Measurements from ENCODE around the gene VCX3A.
"Not testable (repeated sequence)": the region's sequence is repeated elsewhere in the genome, so short reads cannot be mapped to it uniquely, and the experiment has no call there.

The VCX3A gene

GRCh38 chrX:6535018-6535417 is at the start of gene VCX3A:
Gene VCX3A (minus strand): TSS chrX:6535118. CDS start chrX:6534497, 621 bp downstream.
- DNase-seq (ENCODE audit: low spot score); in situ Hi-C loops (cut with MboI; ENCODE audit: low sequenced_read_pairs, unreplicated experiment): not testable (repeated sequence)

DNA sequence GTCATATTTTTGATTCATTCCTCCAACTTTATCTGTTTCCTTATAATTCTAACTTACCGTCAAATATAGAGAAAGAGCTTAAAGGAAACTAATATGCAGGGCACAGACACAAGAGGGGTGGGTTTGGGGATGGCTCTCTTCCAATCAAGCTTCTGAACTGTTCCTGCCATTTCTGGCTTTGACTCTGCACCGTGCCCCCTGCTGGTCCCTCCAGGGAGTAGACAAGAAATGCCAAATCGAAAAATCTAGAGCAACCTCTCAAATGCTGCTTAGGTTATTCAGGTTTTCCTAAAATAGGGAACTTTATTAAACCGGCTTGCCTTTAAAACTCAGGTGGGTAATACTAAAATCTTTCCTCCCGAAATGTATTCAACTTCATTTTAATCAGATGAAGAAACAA is 39.8 kb upstream of the VCX3A start:
- in situ Hi-C loops (cut with MboI; ENCODE audit: low sequenced_read_pairs, unreplicated experiment), result no loop called here
- DNase-seq (ENCODE audit: low spot score), result no peak
- TF ChIP-seq, protein P1, sequence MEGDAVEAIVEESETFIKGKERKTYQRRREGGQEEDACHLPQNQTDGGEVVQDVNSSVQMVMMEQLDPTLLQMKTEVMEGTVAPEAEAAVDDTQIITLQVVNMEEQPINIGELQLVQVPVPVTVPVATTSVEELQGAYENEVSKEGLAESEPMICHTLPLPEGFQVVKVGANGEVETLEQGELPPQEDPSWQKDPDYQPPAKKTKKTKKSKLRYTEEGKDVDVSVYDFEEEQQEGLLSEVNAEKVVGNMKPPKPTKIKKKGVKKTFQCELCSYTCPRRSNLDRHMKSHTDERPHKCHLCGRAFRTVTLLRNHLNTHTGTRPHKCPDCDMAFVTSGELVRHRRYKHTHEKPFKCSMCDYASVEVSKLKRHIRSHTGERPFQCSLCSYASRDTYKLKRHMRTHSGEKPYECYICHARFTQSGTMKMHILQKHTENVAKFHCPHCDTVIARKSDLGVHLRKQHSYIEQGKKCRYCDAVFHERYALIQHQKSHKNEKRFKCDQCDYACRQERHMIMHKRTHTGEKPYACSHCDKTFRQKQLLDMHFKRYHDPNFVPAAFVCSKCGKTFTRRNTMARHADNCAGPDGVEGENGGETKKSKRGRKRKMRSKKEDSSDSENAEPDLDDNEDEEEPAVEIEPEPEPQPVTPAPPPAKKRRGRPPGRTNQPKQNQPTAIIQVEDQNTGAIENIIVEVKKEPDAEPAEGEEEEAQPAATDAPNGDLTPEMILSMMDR (IDR thresholded peaks at IDR 0.05; ENCODE audit: borderline replicate concordance, control extremely low read depth, extremely low read depth, insufficient read depth, missing control alignments), result peak; percentile 18

DNA sequence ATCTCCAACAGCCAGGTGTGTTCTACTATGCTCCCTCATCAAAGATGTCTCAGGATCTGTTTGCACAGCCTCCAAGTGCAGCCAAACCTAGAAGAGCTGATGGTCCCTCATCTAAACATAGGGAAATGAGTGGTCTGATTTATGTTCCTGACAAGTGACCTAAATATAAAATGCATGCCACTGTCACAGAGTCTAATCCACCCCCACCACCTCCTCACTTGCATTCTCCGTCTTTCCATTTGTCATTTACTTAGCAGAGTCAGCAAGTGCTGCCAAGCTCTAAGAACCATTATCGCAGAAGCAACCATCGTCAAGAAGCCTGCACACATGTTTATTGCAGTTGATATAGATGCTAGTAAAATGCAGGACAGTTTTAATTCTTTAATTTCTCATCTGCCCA is 33.1 kb upstream of the VCX3A start:
- TF ChIP-seq, protein P1 (IDR thresholded peaks at IDR 0.05; ENCODE audit: borderline replicate concordance, control extremely low read depth, extremely low read depth, insufficient read depth, missing control alignments), result no peak
- no peak for DNase-seq (ENCODE audit: low spot score)
- in situ Hi-C loops (cut with MboI; ENCODE audit: low sequenced_read_pairs, unreplicated experiment), result no loop called here

- in situ Hi-C loops (cut with MboI; ENCODE audit: low sequenced_read_pairs, unreplicated experiment), result no loop called here
- no peak for DNase-seq (ENCODE audit: low spot score)
- TF ChIP-seq, protein P1 (IDR thresholded peaks at IDR 0.05; ENCODE audit: borderline replicate concordance, control extremely low read depth, extremely low read depth, insufficient read depth, missing control alignments), result no peak
These were observed 24.1 kb upstream of the VCX3A start for GRCh38 chrX:6558979-6559378.

GRCh38 chrX:6557690-6558089 is 22.8 kb upstream of the VCX3A start:
- TF ChIP-seq, protein P1 (IDR thresholded peaks at IDR 0.05; ENCODE audit: borderline replicate concordance, control extremely low read depth, extremely low read depth, insufficient read depth, missing control alignments), result no peak
- DNase-seq (ENCODE audit: low spot score), result no peak
- in situ Hi-C loops (cut with MboI; ENCODE audit: low sequenced_read_pairs, unreplicated experiment), result no loop called here

DNA sequence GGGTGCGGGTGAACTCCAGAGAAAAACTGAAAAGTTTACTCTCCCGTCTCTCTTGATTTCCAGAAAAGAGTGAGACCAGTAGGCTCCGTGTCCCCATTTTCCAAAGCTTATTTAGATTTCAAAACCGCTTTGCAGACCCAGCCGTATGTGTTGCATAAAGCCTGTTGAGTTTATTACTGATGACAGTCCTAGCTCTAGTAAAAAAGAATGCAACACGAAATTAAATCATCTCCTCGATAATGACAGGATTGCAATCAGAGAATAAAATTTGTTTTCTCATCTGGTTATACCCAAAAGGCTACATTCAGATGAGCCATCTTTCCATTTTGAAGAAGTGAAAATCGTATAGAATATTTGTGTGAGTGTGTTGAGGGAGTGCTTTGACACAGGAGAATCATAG is 16.1 kb upstream of the VCX3A start:
- no peak for DNase-seq (ENCODE audit: low spot score)
- in situ Hi-C loops (cut with MboI; ENCODE audit: low sequenced_read_pairs, unreplicated experiment), result no loop called here
- TF ChIP-seq, protein P1 (IDR thresholded peaks at IDR 0.05; ENCODE audit: borderline replicate concordance, control extremely low read depth, extremely low read depth, insufficient read depth, missing control alignments), result no peak

DNA sequence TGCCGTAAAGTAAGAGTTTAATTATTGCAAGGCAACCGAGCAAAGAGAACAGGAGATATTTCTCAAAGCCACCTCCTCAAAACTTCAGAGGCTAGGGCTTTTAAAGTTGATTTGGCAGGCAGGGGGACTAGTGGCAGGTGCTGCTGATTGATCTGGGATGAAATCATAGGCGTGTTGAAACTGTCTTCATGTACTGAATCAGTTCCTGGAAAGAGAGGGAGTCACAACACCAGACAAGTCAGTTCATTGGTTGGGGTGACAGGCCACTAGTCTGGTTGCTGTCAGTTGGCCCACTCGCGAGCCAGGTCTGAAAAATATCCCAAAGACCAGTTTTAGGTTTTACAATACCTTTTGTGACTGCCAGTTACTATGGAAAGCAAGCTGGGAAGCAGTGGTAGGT is 10.8 kb upstream of the VCX3A start:
- DNase-seq (ENCODE audit: low spot score), result no peak
- TF ChIP-seq, protein P1 (IDR thresholded peaks at IDR 0.05; ENCODE audit: borderline replicate concordance, control extremely low read depth, extremely low read depth, insufficient read depth, missing control alignments), result no peak
- in situ Hi-C loops (cut with MboI; ENCODE audit: low sequenced_read_pairs, unreplicated experiment), result no loop called here

Data from GM13976 (cell line).